Stimulated activated CD4-positive, alpha-beta T cell treated with anti-CD3 and anti-CD28 coated beads, TNF-alpha, amount 100 ng/mL, for 24 hours (primary cell): ENCODE data around the gene NALCN.

Source experiments
- DNase-seq, 3 experiments: peaks; one replicate each; pipeline ENCODE4 v3.0.0-alpha.2; 2020; ENCODE audit warnings: low read depth in 3 of 3

NALCN gene

GRCh38 chr13:101291206-101291605 lies 125.1 kb downstream of the NALCN start:
- DNase-seq: no peak

GRCh38 chr13:101289764-101290163 lies 126.5 kb downstream of the NALCN start:
- DNase-seq: no peak

DNA sequence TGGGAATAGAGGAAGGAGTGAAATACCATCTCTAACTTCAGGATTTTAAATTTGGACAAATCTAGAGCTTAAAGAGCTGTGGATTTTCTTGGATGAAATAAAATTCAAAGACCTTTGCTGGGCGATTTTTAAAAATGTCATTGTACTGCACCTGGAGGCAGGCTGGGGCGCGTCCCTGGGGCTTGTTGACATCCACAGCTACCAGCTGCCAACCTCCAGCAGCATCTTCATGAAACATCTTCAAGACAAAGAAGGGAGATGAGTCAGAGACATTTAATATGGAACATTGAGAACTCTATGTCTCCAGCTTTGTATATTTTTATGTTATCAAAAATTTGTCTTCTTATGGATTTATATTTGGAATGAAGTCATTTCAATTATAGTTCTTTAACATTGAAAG lies 132.5 kb downstream of the NALCN start:
- DNase-seq: no peak

- no peak for DNase-seq
Observed at GRCh38 chr13:101272886-101273285, 143.4 kb downstream of the NALCN start.

- DNase-seq: no peak
Observed at GRCh38 chr13:101271681-101272245, 144.5 kb downstream of the NALCN start.

GRCh38 chr13:101267656-101268055 lies 148.7 kb downstream of the NALCN start:
- no peak for DNase-seq

GRCh38 chr13:101265934-101266333 lies 150.4 kb downstream of the NALCN start:
- DNase-seq: no peak

DNA sequence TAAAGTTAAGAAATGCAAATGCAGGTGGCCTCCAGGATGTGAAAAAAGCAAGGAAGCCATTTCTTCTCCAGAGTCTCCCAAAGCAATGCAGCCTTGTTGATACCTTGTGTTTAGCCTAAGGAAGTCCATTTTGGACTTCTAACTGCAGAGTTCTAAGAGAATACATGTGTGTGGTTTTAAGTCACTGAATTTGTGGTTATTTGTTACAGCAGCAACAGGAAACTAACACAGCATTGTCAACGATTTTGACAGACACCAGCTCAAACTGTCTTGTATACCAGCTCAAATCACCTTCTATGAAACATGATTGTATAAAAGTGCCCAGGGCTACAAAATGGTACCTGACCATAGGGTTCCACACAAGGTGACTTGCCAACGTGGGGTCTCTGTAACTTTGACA lies 151.4 kb downstream of the NALCN start:
- DNase-seq: no peak

GRCh38 chr13:101262306-101262705 lies 154.0 kb downstream of the NALCN start:
- DNase-seq: no peak

DNA sequence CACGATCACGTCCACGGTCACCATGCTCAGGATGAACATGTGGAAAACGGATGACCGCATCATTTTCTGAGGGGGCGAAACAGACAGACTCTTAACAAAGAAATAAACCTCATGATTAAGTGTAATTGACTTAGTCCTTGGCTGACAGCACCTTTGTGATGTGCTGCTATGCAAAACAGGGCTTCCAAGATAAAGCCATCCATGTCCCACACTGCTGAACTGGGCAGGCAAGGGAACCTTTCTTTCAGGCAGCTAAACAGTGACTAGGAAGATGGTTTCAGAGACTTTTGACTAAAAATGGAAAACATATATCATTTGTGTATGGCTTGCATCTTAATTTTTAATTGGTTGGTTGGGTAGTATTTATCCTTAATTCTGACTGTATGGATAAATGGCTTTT lies 157.8 kb downstream of the NALCN start:
- no peak for DNase-seq

GRCh38 chr13:101258071-101258470 lies 158.2 kb downstream of the NALCN start:
- peak in 2 of 3 experiments; percentile 2 to 55 for DNase-seq

GRCh38 chr13:101248739-101249514 lies 167.4 kb downstream of the NALCN start:
- DNase-seq: no peak

DNA sequence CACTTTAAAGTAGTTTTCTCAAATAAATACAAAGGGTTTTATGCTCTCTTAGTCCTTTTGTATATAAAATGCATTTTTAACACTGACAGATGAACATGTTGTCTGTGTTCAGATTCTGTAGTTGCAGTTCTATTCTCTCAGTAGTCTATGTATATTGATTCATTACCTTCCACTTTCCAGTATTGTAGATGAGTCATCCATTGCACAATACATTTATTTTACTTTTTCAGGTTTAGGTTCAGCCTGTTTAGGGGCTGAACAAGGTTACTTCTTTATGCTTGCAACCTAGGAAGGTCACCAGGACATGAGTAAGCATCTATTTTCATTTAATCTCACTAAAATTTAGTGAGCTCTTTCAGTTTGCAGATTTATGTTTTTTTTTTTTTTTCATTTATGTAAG lies 173.6 kb downstream of the NALCN start:
- DNase-seq: no peak

- no peak for DNase-seq
Observed at GRCh38 chr13:101238555-101238954, 177.8 kb downstream of the NALCN start.

DNA sequence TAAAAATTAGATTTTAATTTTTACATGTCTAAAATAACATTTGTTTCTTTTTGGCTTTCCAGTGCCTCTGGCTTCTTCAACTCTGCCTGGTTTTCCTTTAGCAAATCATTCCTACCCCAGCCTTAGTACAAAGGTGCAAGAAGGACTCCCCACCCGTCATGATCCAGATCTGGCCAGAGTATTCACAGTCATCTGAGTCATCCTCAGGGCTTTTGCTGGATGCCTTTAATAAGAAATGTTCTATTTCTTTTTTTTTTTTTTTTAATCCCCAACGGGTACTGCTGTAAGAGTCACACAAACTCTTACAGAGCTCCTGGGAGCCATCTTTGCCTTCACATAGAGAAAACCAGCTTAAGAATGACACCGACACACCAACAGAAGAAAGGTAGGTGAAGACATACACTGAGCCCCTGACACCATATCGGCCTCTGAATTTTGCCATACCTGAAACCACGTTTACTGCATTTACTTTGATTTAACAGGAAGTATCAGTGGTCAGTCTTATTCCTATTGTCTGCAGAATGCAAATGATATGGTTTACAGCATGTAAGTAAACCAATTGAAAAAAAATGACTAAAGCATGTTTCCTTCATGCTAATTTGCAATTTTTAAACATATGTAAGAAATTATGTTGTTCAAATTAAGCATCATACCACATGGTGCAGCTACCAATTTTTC lies 184.4 kb downstream of the NALCN start:
- DNase-seq: no peak

GRCh38 chr13:101230271-101230890 lies 185.9 kb downstream of the NALCN start:
- no peak for DNase-seq

- DNase-seq: no peak
Observed at GRCh38 chr13:101219609-101220265, 196.6 kb downstream of the NALCN start.

DNA sequence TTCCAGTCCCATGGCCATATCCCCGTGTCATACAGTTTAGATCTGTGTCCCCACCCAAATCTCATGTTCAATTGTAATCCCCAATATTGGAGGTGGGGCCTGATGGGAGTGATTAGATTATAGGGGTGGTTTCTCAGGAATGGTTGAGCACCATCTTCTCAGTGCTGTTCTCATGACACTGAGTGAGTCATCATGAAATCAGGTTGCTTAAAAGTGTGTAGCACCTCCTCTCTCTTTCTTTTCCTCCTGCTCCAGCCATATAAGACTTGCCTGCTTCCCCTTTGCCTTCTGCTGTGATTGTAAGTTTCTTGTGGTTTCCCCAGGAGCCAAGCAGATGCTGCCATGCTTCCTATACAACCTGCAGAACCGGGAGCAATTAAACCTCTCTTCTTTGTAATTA lies 197.8 kb downstream of the NALCN start:
- DNase-seq: no peak

DNA sequence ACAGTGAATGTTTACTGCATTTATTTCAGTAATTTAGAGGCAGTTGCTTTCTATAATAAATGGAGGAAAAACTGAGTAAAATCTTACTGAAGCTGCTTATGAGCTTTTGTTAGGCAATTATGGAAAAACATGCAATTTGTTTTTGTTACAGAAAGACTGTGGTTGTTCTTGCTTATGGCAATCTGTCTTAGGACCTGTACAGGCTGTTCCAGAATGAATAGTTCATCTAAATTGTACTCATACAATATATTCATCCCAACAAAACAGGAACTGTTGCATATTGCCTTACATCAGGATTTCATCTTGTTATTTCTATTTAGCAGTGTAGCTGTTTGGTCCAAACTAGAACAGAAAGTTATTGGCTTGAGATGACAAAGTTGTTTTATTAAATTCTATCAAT lies 199.2 kb downstream of the NALCN start:
- no peak for DNase-seq

GRCh38 chr13:101211261-101211660 lies 205.0 kb downstream of the NALCN start:
- no peak for DNase-seq

DNA sequence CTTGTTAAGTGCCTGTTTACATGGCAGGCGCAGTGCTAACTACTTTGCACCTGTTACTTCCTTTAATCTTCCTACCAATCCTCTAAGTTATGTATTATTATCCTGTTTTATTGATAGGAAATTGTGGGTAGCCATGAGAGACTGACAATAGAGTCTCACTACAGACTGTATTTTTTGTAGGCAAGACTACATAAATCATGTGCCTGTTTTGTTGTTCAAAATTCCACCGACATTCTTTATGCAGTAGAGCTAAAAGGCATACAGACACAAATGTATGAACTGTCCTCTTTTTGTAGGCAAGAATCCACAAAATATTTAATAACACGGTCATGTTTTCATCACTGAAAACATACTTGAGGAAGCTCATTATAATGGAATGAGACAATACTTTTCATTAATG lies 205.5 kb downstream of the NALCN start:
- DNase-seq: no peak
